ENCODE data around the gene RPUSD3.

GRCh38 chr3:9791127-9791526, 52.7 kb downstream of the RPUSD3 start:
- TF ChIP-seq, protein P1, sequence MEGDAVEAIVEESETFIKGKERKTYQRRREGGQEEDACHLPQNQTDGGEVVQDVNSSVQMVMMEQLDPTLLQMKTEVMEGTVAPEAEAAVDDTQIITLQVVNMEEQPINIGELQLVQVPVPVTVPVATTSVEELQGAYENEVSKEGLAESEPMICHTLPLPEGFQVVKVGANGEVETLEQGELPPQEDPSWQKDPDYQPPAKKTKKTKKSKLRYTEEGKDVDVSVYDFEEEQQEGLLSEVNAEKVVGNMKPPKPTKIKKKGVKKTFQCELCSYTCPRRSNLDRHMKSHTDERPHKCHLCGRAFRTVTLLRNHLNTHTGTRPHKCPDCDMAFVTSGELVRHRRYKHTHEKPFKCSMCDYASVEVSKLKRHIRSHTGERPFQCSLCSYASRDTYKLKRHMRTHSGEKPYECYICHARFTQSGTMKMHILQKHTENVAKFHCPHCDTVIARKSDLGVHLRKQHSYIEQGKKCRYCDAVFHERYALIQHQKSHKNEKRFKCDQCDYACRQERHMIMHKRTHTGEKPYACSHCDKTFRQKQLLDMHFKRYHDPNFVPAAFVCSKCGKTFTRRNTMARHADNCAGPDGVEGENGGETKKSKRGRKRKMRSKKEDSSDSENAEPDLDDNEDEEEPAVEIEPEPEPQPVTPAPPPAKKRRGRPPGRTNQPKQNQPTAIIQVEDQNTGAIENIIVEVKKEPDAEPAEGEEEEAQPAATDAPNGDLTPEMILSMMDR (IDR thresholded peaks at IDR 0.05; ENCODE audit: insufficient read depth, low read length, poor library complexity, severe bottlenecking): no peak
- TF ChIP-seq EZH2phosphoT487 (conservative IDR thresholded peaks at IDR 0.05; ENCODE audit: low read length): no peak
